ENCODE measurements around the gene PDE4D. TPM values are rescaled to one million over a fixed set of nuclear protein-coding genes. Genes with fewer than 3 reads are reported as not detected.
A peak's percentile ranks its signal among the peaks of the same experiment; 100 is the strongest.

The PDE4D gene
- total RNA-seq, 2 experiments from 2014 or later: 164 to 175 TPM

- peaks cover 5% of the 10 kb centered on the region for H3K4me1 Mint-ChIP-seq (ENCODE audit: low read depth)
- no peaks in the 10 kb centered on the region for H3K36me3 Mint-ChIP-seq (ENCODE audit: low read depth)
- no peaks in the 10 kb centered on the region for H3K9me3 Mint-ChIP-seq
- Histone ChIP-seq H3K9me3 (ENCODE audit: control insufficient read depth in 1 of 2, insufficient read depth in 1 of 2, low read length in 2 of 2) (no peaks in the 10 kb centered on the region), H3K4me3 (ENCODE audit: low read length) (peak overlapping the region; percentile 0), H3K27me3 (ENCODE audit: control insufficient read depth in 1 of 2, insufficient read depth in 2 of 2, low read length in 2 of 2) (no peaks in the 10 kb centered on the region), H3K4me1 (ENCODE audit: insufficient read depth, low read length) (peaks cover 36% of the 10 kb centered on the region), H3K27ac (ENCODE audit: low read depth in 1 of 2, low read length in 2 of 2) (peak overlapping the region; percentile 56 to 68), H3K36me3 (ENCODE audit: insufficient read depth, low read length) (no peaks in the 10 kb centered on the region)
- H3K27ac Mint-ChIP-seq: no peak overlapping the region
- no peak overlapping the region for H3K4me3 Mint-ChIP-seq
- TF ChIP-seq, protein P1, sequence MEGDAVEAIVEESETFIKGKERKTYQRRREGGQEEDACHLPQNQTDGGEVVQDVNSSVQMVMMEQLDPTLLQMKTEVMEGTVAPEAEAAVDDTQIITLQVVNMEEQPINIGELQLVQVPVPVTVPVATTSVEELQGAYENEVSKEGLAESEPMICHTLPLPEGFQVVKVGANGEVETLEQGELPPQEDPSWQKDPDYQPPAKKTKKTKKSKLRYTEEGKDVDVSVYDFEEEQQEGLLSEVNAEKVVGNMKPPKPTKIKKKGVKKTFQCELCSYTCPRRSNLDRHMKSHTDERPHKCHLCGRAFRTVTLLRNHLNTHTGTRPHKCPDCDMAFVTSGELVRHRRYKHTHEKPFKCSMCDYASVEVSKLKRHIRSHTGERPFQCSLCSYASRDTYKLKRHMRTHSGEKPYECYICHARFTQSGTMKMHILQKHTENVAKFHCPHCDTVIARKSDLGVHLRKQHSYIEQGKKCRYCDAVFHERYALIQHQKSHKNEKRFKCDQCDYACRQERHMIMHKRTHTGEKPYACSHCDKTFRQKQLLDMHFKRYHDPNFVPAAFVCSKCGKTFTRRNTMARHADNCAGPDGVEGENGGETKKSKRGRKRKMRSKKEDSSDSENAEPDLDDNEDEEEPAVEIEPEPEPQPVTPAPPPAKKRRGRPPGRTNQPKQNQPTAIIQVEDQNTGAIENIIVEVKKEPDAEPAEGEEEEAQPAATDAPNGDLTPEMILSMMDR (IDR thresholded peaks at IDR 0.05): no peak
- no peaks in the 10 kb centered on the region for H3K27me3 Mint-ChIP-seq
- DNase-seq (peak in 2 of 14 experiments; percentile 26 to 59), ATAC-seq (ENCODE audit: poor library complexity) (no peak)
- intact Hi-C loops (cut with DNase I, micrococcal nuclease): loop anchor here (2.0 to 5.0 kb wide), 3 partner anchors 39 to 239 kb away; no protein-coding TSS in a partner anchor
- ChIA-PET CTCF (interaction anchor here (1.1 to 3.0 kb wide), 6 partner anchors 20 to 119 kb away, joined by 3 to 25 read pairs (median 11); no protein-coding TSS in a partner anchor), POLR2A (interaction anchor here (0.9 to 4.6 kb wide), 8 partner anchors 13 to 90 kb away, joined by 4 to 155 read pairs (median 12); no protein-coding TSS in a partner anchor)
These were observed 767.4 kb downstream of the PDE4D start for GRCh38 chr5:59126016-59126707.

- Histone ChIP-seq H3K9me3 (ENCODE audit: control insufficient read depth in 1 of 2, insufficient read depth in 1 of 2, low read length in 2 of 2) (no peaks in the 10 kb centered on the region), H3K27ac (ENCODE audit: low read depth in 1 of 2, low read length in 2 of 2) (peak overlapping the region; percentile 47 to 56), H3K27me3 (ENCODE audit: control insufficient read depth in 1 of 2, insufficient read depth in 2 of 2, low read length in 2 of 2) (no peaks in the 10 kb centered on the region), H3K4me1 (ENCODE audit: insufficient read depth, low read length) (peaks cover 36% of the 10 kb centered on the region), H3K36me3 (ENCODE audit: insufficient read depth, low read length) (no peaks in the 10 kb centered on the region), H3K4me3 (ENCODE audit: low read length) (peak overlapping the region; percentile 0)
- TF ChIP-seq, protein P1 (IDR thresholded peaks at IDR 0.05): no peak
- CTCF ChIA-PET: interaction anchor here (1.0 to 2.1 kb wide), 9 partner anchors 9 to 239 kb away, joined by 3 to 8 read pairs (median 3); no protein-coding TSS in a partner anchor
- DNase-seq (peak in 4 of 14 experiments; percentile 17 to 63 (median 41)), ATAC-seq (ENCODE audit: poor library complexity) (no peak)
- H3K27me3 Mint-ChIP-seq: no peaks in the 10 kb centered on the region
- H3K4me1 Mint-ChIP-seq (ENCODE audit: low read depth): peaks cover 4% of the 10 kb centered on the region
- no peak overlapping the region for H3K27ac Mint-ChIP-seq
- no peaks in the 10 kb centered on the region for H3K36me3 Mint-ChIP-seq (ENCODE audit: low read depth)
- no peaks in the 10 kb centered on the region for H3K9me3 Mint-ChIP-seq
- no peak overlapping the region for H3K4me3 Mint-ChIP-seq
- POLR2A ChIA-PET: interaction anchor here (0.9 to 3.3 kb wide), 9 partner anchors 9 to 1952 kb away, joined by 3 to 72 read pairs (median 5); partner anchors contain the start of gene GPBP1
- intact Hi-C loops (cut with DNase I, micrococcal nuclease): loop anchor here (5.0 kb wide), 2 partner anchors 38 to 238 kb away; no protein-coding TSS in a partner anchor
These were observed 768.2 kb downstream of the PDE4D start for GRCh38 chr5:59125011-59125961.
